OCI-LY7 (cell line): ENCODE data around the gene MTMR11.

Source experiments
- EZH2phosphoT487 ChIP-seq: fragments of 200-600 bp; sonication (generic); IDR thresholded peaks from 2 replicates; pipeline ENCODE4 v1.6.1; 2018; ENCODE audit warnings: low read depth, borderline replicate concordance, mild to moderate bottlenecking, mixed run types, antibody characterized with exemption, low read length, moderate library complexity, mixed read lengths
- TF ChIP-seq, protein P1 (sequence below): fragments of 200-600 bp; sonication (generic); conservative IDR thresholded peaks from 2 replicates; pipeline ENCODE4 v1.5.1; 2014; ENCODE audit warnings: mild to moderate bottlenecking, antibody characterized with exemption, low read length, moderate library complexity, mixed read lengths

DNA sequence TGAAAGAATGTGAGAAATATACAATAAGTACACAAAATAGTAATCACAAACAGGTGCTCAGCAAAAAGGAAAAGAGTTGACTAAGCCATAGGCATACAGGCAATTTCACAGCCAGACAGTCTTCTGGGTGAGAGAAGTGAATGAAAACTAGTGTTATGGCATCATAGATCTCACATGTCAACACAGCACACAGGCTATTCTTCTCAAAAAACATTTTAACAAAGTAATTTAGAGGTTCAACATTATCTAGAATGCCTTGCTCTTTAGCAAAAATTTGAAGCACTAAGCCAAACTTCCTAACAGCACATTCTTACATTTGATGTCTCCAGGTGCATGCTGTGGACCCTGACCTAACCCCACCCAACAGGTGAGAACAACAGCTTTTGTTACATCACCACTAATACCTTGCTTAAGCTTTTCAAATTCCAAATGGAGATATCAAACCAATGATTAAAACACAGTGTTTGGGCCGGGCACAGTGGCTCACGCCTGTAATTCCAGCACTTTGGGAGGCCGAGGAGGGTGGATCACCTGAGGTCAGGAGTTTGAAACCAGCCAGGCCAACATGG is 43.4 kb upstream of the MTMR11 start:
- TF ChIP-seq, protein P1, sequence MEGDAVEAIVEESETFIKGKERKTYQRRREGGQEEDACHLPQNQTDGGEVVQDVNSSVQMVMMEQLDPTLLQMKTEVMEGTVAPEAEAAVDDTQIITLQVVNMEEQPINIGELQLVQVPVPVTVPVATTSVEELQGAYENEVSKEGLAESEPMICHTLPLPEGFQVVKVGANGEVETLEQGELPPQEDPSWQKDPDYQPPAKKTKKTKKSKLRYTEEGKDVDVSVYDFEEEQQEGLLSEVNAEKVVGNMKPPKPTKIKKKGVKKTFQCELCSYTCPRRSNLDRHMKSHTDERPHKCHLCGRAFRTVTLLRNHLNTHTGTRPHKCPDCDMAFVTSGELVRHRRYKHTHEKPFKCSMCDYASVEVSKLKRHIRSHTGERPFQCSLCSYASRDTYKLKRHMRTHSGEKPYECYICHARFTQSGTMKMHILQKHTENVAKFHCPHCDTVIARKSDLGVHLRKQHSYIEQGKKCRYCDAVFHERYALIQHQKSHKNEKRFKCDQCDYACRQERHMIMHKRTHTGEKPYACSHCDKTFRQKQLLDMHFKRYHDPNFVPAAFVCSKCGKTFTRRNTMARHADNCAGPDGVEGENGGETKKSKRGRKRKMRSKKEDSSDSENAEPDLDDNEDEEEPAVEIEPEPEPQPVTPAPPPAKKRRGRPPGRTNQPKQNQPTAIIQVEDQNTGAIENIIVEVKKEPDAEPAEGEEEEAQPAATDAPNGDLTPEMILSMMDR, result no peak
- no peak for TF ChIP-seq EZH2phosphoT487
